ENCODE measurements around the gene LCOR. TPM values are rescaled to one million over a fixed set of nuclear protein-coding genes. Genes with fewer than 3 reads are reported as not detected.

The LCOR gene
- total RNA-seq, 1 experiment from 2014 or later: 23.9 TPM

DNA sequence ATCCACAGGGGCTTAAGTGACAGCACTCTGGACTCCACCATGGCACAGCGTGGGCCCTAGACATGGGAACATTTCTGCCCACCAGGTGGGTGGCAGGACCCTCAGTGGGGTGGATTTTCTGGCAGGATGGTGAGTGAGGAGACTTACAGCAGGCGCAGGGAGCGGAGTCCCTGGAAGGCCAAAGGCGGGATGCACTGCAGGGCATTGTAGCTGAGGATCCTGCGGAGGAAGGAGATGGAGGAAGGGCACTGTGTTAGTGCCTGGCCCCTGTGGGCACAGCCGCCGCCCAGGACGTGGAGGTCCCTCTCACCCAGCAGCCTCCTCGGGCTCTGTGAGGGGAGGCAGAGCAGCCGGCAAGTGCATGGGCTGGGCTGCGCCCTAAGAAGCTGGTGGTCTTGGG lies 199.4 kb downstream of the LCOR start (continued):
- TF ChIP-seq, protein P1, sequence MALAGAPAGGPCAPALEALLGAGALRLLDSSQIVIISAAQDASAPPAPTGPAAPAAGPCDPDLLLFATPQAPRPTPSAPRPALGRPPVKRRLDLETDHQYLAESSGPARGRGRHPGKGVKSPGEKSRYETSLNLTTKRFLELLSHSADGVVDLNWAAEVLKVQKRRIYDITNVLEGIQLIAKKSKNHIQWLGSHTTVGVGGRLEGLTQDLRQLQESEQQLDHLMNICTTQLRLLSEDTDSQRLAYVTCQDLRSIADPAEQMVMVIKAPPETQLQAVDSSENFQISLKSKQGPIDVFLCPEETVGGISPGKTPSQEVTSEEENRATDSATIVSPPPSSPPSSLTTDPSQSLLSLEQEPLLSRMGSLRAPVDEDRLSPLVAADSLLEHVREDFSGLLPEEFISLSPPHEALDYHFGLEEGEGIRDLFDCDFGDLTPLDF (CRISPR knock-in tag; IDR thresholded peaks at IDR 0.05): no peak
- TF ChIP-seq NR3C1 (CRISPR knock-in tag; conservative IDR thresholded peaks at IDR 0.05; ENCODE audit: low read depth): no peak
- TF ChIP-seq ELF4 (CRISPR knock-in tag; IDR thresholded peaks at IDR 0.05; ENCODE audit: low read depth): no peak
- no peak for TF ChIP-seq ZNF396 (CRISPR knock-in tag; IDR thresholded peaks at IDR 0.05; ENCODE audit: borderline replicate concordance)
- TF ChIP-seq JAZF1 (CRISPR knock-in tag; IDR thresholded peaks at IDR 0.05): no peak
- no peak for TF ChIP-seq HMGA2 (CRISPR knock-in tag; IDR thresholded peaks at IDR 0.05)
- no peak for TF ChIP-seq NFE2L1 (CRISPR knock-in tag; IDR thresholded peaks at IDR 0.05)
- TF ChIP-seq, protein P2, sequence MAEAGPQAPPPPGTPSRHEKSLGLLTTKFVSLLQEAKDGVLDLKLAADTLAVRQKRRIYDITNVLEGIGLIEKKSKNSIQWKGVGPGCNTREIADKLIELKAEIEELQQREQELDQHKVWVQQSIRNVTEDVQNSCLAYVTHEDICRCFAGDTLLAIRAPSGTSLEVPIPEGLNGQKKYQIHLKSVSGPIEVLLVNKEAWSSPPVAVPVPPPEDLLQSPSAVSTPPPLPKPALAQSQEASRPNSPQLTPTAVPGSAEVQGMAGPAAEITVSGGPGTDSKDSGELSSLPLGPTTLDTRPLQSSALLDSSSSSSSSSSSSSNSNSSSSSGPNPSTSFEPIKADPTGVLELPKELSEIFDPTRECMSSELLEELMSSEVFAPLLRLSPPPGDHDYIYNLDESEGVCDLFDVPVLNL (CRISPR knock-in tag; IDR thresholded peaks at IDR 0.05; ENCODE audit: borderline replicate concordance, low read depth): no peak
- TF ChIP-seq, protein P3, sequence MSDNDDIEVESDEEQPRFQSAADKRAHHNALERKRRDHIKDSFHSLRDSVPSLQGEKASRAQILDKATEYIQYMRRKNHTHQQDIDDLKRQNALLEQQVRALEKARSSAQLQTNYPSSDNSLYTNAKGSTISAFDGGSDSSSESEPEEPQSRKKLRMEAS (CRISPR knock-in tag; IDR thresholded peaks at IDR 0.05): no peak
- TF ChIP-seq, protein P4, sequence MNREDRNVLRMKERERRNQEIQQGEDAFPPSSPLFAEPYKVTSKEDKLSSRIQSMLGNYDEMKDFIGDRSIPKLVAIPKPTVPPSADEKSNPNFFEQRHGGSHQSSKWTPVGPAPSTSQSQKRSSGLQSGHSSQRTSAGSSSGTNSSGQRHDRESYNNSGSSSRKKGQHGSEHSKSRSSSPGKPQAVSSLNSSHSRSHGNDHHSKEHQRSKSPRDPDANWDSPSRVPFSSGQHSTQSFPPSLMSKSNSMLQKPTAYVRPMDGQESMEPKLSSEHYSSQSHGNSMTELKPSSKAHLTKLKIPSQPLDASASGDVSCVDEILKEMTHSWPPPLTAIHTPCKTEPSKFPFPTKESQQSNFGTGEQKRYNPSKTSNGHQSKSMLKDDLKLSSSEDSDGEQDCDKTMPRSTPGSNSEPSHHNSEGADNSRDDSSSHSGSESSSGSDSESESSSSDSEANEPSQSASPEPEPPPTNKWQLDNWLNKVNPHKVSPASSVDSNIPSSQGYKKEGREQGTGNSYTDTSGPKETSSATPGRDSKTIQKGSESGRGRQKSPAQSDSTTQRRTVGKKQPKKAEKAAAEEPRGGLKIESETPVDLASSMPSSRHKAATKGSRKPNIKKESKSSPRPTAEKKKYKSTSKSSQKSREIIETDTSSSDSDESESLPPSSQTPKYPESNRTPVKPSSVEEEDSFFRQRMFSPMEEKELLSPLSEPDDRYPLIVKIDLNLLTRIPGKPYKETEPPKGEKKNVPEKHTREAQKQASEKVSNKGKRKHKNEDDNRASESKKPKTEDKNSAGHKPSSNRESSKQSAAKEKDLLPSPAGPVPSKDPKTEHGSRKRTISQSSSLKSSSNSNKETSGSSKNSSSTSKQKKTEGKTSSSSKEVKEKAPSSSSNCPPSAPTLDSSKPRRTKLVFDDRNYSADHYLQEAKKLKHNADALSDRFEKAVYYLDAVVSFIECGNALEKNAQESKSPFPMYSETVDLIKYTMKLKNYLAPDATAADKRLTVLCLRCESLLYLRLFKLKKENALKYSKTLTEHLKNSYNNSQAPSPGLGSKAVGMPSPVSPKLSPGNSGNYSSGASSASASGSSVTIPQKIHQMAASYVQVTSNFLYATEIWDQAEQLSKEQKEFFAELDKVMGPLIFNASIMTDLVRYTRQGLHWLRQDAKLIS (CRISPR knock-in tag; IDR thresholded peaks at IDR 0.05; ENCODE audit: borderline replicate concordance): no peak
- TF ChIP-seq, protein P5, sequence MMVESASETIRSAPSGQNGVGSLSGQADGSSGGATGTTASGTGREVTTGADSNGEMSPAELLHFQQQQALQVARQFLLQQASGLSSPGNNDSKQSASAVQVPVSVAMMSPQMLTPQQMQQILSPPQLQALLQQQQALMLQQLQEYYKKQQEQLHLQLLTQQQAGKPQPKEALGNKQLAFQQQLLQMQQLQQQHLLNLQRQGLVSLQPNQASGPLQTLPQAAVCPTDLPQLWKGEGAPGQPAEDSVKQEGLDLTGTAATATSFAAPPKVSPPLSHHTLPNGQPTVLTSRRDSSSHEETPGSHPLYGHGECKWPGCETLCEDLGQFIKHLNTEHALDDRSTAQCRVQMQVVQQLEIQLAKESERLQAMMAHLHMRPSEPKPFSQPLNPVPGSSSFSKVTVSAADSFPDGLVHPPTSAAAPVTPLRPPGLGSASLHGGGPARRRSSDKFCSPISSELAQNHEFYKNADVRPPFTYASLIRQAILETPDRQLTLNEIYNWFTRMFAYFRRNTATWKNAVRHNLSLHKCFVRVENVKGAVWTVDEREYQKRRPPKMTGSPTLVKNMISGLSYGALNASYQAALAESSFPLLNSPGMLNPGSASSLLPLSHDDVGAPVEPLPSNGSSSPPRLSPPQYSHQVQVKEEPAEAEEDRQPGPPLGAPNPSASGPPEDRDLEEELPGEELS (CRISPR knock-in tag; IDR thresholded peaks at IDR 0.05): no peak
- TF ChIP-seq NR1H2 (CRISPR knock-in tag; IDR thresholded peaks at IDR 0.05): no peak

DNA sequence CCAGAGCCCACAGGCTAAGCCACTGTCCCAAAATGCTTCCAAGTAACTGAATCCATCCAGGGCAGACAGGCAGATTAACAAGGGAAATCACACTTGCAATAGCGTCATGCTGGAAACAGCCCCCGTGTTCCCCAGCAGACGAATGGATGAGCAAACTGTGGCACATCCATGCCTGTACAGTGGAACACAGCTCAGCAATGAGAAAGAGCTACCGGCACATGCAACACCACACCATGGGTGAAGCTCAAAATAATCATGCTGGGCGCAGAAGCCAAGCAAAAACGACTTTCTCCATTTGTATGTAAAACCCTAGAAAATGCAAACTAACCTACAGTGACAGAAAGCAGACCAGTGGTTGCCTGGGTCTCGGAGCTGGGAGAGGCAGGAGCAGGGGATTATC lies 200.5 kb downstream of the LCOR start:
- H3K4me3 Mint-ChIP-seq: no peak overlapping the region
- H3K27ac Mint-ChIP-seq: no peak overlapping the region
- H3K9me3 Mint-ChIP-seq: no peaks in the 10 kb centered on the region
- ATAC-seq (no peak), DNase-seq (ENCODE audit: low spot score) (no peak)
- no peaks in the 10 kb centered on the region for H3K36me3 Mint-ChIP-seq
- ChIA-PET POLR2A (no interaction called here), CTCF (interaction anchor here (0.7 to 2.3 kb wide), 10 partner anchors 12 to 828 kb away, joined by 3 to 10 read pairs (median 4); no protein-coding TSS in a partner anchor)
- peaks cover under 1% of the 10 kb centered on the region; the same call in 1 of the 2 replicates for H3K27me3 Mint-ChIP-seq (ENCODE audit: low read depth)
- H3K4me1 Mint-ChIP-seq: peaks cover 38% of the 10 kb centered on the region
- TF ChIP-seq, protein P5 (CRISPR knock-in tag; IDR thresholded peaks at IDR 0.05): no peak
- no peak for TF ChIP-seq TP53 (CRISPR knock-in tag; IDR thresholded peaks at IDR 0.05)
- TF ChIP-seq GABPB1 (CRISPR knock-in tag; IDR thresholded peaks at IDR 0.05): no peak
- no peak for TF ChIP-seq NFYB (CRISPR knock-in tag; conservative IDR thresholded peaks at IDR 0.05; ENCODE audit: low read depth)
- no peak for TF ChIP-seq TEAD4 (CRISPR knock-in tag; IDR thresholded peaks at IDR 0.05)
- TF ChIP-seq SMAD3 (CRISPR knock-in tag; IDR thresholded peaks at IDR 0.05; ENCODE audit: borderline replicate concordance): no peak
- TF ChIP-seq, protein P6, sequence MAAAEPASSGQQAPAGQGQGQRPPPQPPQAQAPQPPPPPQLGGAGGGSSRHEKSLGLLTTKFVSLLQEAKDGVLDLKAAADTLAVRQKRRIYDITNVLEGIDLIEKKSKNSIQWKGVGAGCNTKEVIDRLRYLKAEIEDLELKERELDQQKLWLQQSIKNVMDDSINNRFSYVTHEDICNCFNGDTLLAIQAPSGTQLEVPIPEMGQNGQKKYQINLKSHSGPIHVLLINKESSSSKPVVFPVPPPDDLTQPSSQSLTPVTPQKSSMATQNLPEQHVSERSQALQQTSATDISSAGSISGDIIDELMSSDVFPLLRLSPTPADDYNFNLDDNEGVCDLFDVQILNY (CRISPR knock-in tag; IDR thresholded peaks at IDR 0.05): no peak
- TF ChIP-seq, protein P7, sequence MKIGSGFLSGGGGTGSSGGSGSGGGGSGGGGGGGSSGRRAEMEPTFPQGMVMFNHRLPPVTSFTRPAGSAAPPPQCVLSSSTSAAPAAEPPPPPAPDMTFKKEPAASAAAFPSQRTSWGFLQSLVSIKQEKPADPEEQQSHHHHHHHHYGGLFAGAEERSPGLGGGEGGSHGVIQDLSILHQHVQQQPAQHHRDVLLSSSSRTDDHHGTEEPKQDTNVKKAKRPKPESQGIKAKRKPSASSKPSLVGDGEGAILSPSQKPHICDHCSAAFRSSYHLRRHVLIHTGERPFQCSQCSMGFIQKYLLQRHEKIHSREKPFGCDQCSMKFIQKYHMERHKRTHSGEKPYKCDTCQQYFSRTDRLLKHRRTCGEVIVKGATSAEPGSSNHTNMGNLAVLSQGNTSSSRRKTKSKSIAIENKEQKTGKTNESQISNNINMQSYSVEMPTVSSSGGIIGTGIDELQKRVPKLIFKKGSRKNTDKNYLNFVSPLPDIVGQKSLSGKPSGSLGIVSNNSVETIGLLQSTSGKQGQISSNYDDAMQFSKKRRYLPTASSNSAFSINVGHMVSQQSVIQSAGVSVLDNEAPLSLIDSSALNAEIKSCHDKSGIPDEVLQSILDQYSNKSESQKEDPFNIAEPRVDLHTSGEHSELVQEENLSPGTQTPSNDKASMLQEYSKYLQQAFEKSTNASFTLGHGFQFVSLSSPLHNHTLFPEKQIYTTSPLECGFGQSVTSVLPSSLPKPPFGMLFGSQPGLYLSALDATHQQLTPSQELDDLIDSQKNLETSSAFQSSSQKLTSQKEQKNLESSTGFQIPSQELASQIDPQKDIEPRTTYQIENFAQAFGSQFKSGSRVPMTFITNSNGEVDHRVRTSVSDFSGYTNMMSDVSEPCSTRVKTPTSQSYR (CRISPR knock-in tag; IDR thresholded peaks at IDR 0.05): no peak
- TF ChIP-seq ZNF232 (CRISPR knock-in tag; IDR thresholded peaks at IDR 0.05): no peak
- TF ChIP-seq ZNF121 (CRISPR knock-in tag; IDR thresholded peaks at IDR 0.05): no peak
- no peak for TF ChIP-seq GRHL2 (CRISPR knock-in tag; IDR thresholded peaks at IDR 0.05; ENCODE audit: insufficient replicate concordance, severe bottlenecking)
- no peak for TF ChIP-seq NFATC4 (CRISPR knock-in tag; IDR thresholded peaks at IDR 0.05)
